DMS 273 (cell line): Measurements from ENCODE around the gene FZD10.

ENCODE experiments used
- DNase-seq: peaks from one replicate; lab custom pipeline; 2025; ENCODE audit not compliant: unreplicated experiment; lab: John Stamatoyannopoulos, UW

Gene FZD10

DNA sequence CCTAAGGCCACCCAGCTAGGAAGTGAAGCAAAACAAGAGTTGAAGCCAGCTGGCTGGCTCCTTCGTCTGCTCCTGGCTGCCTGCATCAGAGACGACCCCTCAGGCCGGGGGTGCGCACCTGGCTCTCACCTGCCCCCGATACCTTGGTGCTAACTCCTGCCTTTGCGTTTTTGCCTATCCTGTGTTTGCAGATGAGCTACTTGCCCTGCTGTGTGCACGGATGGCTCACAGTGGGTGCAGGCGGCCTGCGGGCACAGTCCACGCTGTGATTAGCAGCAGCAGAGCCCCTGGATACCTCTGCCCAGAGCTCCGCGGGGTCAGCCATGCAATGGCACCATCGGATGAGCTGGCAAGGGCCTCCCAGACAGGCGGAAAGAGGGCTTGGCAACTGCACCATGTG is 31.2 kb upstream of the FZD10 start:
- DNase-seq, result no peak

DNA sequence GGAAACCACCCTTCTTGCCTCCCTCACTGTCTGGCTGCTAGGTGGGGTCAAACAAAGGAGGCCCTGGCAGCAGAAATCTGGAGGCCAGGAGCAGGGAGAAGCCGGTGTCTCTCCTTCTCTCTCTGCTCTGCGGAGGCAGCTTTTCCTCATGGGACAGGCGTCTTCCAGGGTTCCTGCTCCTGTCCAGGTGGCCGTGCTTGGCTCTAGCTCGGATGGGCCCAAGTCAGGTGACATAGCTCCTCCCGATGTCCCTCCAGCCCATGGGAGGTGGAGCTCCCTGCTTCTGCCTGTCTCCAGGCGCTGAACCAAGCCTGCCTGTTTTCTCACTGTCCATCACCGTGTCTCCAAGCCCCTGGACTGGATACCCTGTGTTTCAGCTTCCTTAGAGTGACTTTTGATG is 30.5 kb upstream of the FZD10 start:
- no peak for DNase-seq

DNA sequence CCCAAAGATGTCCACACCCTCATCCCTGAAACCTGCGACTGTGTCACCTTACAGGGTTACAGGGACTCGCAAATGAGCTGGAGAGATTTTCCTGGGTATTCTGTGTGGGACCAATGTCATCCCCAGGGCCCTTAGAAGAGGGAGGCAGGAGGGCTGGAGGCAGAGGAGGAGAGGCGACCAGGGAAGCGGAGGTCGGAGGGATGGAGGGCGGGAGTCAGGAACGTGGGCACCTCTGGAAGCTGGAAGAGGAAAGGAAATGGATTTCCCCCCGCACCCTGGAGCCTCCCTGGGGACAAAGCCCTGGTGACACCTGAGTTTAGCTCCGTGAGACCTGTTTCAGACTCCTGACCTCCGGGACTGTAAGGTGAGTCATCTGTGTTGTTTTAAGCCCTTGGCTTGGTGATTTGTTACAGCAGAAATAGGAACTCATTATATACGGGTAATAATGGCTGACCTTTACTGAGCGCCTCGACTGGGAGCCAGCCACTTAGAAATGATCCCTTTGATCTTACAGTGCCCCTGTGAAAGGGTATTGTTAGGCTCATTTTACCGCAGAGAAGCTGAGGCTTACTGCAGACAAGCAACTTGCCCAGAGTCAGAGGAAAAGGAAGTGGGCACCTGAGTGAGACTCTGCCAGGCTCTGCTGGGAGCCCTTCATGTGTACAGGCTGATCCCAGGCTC is 29.3 kb upstream of the FZD10 start:
- no peak for DNase-seq

DNA sequence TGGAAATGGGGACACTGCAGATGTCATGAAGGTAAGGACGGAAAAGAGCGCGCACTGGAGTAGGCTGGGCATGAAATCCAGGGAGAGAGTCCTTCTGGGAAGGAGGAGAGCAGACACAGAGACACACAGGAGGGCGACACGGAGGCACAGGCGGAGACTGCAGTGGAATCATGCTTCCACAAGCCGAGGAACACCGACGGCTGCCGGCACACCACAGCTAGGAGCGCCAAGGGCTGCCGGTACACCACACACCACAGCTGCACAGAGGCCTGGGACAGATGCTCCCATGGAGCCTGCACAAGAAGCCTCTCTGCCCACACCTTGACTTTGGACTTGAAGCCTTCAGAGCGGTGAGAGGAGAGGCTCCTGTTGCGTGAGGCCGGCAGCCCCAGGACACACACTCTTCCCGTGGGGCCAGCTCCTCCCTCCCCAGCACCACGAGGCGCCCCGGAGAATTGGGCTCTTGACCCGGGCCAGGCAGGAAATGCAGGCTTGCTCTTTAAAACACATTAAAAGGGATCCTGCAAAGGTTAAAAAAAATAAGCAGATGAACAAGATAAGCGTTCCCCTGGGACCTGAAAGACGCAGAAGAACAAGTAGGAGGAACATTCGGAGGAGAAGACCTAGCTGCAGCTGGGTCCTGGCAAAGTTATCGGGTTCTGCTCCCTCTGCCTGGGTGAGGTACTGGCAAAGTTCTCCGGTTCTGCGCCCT is 28.3 kb upstream of the FZD10 start:
- DNase-seq, result no peak

DNA sequence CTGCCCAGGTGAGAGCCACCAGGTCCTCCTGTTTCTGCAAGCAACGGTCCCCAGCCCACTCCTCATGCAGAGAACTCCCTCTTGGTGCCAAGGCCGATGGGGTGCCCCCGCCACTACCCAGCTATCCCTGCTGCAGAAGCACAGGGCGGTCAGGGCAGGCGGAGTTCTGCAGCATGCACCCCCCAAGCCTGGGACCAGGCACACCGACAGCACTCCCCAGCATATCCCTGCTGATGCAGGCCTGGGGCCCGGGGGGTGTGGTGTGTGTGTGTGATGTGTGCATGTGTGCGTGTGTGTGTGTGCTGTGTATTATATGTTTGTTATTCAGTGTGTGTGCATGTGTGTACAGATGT is 27.7 kb upstream of the FZD10 start:
- DNase-seq, result no peak

DNA sequence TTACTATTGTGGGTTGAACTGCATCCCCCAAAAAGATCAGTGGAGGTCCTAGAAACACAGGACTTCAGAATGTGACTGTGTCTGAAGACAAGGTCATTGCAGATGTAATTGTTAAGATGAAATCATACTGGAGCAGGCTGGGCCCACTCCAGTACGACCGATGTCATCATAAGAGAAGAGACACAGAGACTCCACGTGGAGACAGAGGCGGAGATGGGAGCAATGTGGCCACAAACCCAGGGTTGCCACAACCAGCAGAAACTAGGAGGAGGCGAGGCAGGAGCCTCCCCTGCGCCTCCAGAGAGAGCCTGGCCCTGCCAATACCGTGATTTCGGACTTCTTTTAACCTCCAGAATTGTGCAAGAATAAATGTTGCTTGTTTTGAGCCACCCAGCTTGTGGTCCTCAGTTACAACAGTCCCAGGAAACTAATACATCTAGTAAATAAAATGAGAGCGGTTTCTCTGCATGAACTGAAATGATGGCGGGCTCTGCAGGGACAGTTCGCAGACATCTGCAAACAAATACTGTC is 25.7 kb upstream of the FZD10 start:
- no peak for DNase-seq

DNA sequence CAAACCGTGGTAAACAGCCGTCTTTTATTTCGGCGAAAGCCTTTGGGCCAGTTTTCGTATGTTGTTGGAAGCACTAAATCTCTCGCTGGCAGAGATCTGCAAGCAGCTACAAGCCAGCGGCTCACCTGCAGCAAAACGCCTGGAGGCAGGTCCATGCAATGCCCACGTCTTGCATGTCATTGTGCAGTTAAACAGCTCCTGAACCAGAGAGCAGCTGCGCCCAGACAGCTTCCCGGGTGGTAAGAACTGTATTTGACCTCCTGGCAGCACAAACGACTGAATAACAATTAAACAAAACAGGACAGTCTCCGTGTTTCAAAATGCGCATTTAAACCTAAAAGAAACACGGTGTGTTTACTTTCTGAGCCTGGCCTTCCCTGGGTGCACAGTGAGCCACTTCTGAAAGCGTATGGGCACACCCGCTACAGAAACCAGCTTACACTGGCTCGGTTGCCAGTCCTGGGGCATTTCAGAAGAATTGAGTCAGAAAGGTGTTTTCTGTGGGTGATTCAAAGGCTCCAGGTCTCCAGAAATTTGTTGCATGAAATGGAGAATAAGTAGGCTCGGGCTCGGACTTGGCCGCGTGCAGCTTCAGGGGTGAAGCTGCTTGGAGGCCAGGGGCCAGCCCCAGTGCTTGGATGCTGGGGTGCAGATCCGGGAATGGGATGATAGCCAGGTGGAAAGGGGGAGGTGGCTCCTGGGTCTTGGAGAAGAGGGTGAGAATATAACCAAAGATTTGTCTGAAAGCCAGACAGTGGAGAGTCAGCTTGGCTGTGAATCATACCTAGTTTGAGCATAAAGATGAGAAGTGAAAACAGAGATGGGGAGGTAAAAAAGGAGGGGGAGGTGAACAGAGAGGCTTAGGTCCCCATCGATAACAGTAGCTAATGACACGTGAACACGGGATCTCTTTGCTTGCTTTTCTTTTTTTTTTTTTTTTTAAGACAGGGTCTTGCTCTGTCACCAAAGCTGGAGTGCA is 24.9 kb upstream of the FZD10 start:
- DNase-seq, result no peak

DNA sequence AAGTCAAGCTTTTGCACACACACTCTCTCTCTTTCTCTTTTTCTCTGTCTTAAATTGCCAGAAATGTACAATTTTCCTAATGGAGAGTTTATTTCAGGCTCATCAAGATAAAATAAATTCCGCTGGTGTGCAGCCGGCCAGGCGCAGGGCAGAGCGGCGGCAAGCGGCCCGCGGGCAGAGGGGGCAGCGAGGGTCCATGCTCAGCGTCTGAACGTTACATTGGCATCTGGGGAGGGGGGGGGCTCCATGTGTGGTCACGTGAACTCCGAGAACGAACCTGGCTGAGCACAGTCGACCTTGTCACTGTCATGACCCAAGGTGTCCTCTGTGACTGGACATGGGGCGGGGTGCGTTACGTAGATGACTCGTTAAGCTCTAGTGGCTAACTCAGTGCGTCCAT is 23.8 kb upstream of the FZD10 start:
- DNase-seq, result no peak

DNA sequence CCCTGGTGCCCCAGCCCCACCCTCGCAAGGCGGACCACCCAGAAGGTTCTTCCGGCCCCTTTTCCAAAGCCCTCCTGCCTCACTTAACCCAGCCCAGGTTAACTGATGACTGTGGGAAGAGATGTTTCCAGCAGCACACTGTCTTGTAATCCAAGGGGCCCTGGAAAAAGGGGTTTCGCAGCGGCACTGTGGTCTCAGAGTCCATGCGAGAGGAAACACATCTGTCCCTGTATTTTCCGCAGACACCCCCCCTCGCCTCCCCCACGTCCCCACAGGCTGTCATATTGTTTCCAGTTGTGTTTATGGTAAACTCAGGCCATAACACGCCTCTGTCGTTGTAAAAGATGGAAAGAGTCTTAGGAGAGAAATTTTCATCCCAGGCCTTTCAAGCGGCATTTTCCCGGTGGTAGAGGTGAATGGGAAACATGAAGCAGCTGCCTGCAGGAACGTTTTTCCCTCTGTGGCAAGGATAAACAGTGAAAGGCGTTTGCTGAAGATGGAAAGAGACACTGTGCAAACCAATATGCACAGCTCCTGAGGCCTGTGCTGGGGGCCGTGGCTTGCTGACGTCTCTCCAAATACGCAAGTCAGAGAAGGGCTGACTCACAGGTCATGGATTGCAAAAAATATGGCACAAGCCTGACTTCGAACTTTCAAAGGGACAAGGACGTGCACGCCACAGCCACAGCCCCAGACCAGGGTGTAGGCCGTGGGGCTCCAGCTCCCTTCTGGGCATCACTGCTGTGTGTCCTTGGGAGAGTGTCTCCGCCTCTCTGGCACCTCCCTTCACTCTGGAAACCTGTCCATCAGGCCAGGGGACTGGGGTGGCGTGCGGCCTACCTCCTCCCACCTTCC is 22.5 kb upstream of the FZD10 start:
- DNase-seq, result no peak

DNA sequence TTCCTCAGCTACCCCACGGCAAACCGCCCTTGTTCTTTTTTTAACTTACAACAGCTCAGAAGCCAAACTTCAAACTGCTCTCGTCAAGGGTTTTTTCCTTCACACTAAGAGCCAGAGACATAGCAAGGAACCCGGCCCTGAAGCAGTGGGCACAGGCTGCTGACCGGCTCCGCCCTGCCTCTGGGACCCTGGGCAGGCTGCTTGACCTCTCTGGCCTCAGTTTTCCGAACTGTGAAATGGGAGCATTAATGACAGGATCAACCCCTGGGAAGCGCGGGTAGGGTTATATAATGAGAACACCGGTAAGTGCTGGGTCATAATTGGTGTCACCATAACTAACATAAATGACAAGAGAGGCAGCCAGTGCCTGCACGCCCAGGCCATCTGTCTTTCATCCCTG is 21.2 kb upstream of the FZD10 start:
- no peak for DNase-seq

DNA sequence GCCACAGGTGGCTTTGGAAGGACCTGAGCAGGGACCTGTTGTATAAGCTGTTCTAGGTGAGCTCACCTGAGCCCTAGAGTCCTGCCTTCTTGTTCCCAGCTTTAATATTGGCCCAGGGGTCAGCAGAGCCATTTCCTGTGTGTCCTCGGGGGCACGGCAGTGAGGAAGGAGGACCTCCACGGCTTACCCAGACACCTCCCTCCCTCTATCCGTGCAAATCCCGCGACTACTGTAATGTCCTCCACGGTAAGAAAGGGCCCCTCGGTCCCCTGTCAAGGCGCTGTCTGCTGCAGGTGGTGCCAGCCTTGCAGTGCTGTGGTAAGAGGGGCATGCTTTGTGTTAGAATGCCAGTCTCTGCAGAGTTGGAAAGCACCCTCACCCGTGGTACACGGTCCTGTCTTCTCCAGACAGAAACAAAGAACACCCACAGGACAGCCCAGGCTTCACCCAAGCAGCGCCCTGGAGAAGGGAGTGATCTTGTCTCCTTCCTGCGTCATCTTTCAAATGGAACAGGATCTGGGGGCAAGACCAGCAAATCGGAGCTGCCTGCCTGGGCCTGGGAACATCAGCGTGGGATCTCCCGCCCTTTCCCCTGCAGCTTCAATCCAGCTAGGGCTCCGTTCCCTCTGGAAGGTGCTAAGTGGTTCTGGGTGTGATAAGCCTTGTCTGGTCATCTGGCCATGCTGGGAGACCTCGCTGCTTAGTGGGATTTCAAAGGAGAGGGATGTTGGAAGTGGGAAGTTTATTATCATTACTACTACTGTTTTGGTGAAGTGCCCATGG is 20.2 kb upstream of the FZD10 start:
- no peak for DNase-seq

DNA sequence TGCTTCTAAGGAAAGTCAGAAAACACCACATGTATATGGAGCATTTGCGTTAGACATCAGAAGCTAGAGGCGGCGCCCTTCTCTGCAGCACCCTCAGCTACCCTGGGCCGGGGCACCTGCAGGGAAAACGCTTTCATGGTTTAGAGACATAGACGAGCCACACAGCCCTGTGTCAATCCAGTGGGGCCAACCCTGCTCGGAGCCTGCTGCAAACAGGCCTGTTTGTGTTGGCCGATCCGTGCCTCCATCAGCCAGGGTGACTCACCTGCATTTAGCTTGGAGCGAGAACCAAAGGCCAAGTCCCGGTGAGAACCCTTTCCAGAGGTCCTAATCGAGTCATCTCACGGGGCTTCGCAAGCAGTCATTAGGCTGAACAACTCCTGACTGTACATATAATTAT is 19.5 kb upstream of the FZD10 start:
- no peak for DNase-seq

DNA sequence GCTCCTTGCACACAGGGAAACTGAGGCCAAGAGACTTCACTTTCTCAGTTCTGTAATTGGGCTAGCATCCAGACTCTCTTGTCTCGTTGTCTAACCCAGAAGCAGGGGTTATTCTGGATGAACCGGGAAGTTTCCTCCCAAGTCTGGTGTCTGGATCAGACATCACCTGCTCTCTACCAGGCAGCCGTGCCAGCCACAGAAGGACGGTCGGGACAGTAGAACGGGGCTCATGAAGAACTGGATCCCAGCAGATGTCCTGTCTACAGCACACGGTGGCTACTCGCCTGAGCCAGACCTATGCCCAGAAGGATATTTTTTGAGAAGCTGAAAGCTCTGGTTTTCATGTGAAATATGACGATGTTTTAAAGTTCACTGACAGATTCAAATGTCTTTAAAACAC is 19.1 kb upstream of the FZD10 start:
- no peak for DNase-seq

DNA sequence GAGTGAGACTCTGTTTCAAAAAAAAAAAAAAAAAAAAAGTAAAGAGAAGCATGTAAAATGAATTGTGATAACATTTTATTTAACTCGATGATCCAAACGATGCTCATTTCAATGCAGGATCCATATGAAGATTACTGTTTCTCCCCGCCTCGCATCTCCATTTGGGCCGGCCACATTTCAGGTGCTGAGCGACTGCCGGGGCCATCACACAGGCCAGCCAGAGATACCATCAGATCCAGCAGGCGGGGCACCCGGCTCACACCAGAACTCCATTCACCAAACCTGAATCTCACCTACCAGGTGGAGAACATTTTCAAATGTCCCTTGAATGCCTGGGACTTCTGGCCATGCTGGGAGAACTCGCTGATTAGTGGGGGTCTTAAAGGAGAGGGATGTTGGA is 18.0 kb upstream of the FZD10 start:
- no peak for DNase-seq

DNA sequence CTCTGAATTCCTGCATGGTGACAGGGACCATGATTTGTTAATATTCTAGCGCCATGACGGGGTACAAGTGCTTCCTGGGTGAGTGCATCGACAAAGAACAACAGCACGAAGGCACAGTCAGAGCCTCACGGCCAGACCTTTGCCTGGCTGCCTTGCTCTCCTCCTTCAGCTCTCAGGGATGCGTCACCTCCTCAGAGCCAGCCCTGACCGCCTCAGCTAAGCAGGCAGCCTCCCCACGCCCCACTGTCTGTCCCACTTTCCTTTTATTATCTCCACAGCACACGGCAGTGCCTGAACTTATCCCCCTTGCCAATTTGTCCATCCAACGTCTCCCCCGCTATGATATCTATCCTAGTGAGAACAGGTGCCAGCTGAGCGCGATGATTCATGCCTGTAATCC is 16.5 kb upstream of the FZD10 start:
- no peak for DNase-seq

DNA sequence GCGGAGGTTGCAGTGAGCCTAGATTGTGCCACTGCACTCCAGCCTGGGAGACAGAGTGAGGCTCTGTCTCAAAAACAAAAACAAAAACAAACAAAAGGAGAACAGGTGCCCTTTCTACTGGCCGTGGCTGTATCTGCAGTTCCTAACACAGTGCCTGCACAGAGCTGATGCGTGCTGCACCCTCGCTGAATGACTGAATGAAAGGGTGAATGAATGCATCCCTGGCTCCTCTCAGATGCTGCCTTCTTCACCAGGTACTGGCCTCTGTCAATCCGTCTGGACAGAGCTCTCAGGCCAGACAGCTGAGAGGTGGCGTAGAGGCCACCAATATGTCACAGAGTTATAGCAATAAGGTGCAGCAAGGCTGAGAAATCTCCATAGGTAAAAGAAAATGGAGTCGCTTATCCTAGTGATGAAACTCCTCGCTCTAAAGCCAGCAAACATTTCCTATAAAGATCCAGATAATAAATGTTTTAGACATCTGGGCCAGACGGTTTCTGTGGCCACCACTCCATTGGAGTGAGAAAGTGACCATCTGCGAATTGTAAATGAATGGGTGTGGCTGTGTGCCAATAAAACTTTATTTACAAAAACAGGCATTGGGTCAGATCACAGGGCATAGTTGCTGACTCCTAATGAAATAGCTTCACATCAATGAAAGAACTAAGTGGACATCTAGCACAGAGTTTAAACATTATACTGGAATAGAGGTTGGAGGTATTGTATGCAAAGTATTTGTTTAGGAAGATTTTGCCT is 15.9 kb upstream of the FZD10 start:
- DNase-seq, result no peak

DNA sequence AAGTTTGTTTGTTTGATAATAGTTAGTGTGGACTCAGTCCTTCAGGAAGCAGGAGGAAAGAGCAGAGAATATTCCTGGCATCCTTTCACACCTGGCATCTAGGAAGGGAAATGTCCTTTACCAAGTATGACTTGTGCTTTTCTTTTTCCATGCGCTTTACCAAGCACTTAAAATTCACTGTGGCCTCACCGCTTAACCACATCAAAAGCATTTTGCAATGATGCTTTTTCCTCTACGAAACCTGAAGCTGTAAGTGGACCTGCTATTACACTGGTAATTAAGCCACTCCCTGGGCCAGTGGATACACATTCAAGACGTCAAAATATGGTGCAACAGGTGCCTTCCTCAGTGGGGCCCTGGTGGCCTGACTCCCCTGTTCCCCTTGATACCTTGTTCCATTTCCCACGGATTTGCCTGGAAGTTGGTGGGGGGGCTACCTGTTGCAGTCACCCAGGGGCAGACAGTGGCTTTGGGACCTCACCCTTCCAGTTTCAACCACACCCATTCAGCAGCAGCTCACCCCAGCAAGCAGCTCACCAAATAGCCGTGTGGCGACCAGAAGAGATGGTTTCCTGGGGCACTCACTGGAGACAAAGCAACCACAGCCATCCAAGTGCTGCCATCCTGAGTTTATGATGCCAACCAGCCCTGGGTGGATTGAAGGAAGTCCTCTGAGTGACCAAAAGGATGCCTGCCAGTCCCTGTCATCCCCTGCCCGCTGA is 14.2 kb upstream of the FZD10 start:
- no peak for DNase-seq

DNA sequence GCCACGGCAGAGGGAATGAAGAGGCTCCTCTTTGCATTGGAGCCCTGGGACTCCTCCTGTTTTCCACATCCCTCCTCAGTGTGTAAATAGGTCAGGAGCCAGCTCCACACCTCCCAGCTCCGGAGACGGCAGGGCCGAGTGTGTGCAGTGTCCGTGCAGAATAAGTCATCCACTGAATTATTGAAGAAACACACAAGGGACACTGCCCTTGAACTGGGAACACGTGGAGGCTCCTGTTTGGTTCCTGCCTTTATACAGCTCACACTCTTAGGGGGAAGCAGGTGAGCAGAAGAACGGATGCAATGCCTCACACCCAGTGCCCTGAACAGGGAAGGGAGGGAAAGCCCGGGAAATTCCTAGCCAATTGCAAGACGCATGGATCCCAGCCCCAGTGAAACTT is 10.4 kb upstream of the FZD10 start:
- no peak for DNase-seq

DNA sequence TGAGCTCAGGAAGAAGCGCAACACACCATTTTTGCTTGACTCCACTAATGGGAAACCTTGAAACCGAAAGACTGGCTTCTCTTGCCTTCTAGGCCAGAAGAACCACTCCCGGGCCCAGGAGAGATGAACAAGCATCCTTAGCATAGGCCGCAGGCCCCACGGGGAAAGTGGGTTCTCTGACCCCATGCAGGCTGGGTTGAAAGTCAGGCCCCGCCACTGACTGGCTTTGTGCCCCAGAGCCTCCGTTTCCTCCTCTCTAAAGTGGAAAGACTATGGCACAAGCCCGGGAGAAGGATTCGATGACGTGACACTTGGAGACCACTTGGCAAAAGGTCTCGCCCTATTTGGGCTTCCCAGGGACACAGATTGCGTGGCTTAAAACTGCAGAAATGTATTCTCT is 9.9 kb upstream of the FZD10 start:
- DNase-seq, result no peak
